Measurements from ENCODE around the gene C2orf92.

- TF ChIP-seq POLR2AphosphoS5 (IDR thresholded peaks at IDR 0.05; ENCODE audit: borderline replicate concordance, low read depth, low read length) (no peak), EZH2 (IDR thresholded peaks at IDR 0.05) (no peak), FOXP2 (optimal IDR thresholded peaks at IDR 0.05; ENCODE audit: control extremely low read depth, extremely low read length, insufficient read depth) (no peak)
Measured at GRCh38 chr2:97660775-97661389, 8.6 kb upstream of the C2orf92 start.

Data from SK-N-MC (cell line).